Osteocyte (in vitro differentiated cells): Measurements from ENCODE around the gene TRIM25. TPM values are rescaled to one million over a fixed set of nuclear protein-coding genes. Genes with fewer than 3 reads are reported as not detected.

Source experiments
- DNase-seq: peaks from one replicate; pipeline ENCODE4 v3.0.0; 2021; ENCODE audit warnings: mixed read lengths; ENCODE audit not compliant: unreplicated experiment; ENCODE audit errors: extremely low spot score
- H3K27ac Mint-ChIP-seq: one replicate; pipeline ENCODE4 v1.8.0; 2021; ENCODE audit warnings: mild to moderate bottlenecking, mixed read lengths; ENCODE audit not compliant: unreplicated experiment
- H3K27me3 Mint-ChIP-seq: one replicate; pipeline ENCODE4 v1.8.0; 2021; ENCODE audit warnings: mixed read lengths; ENCODE audit not compliant: unreplicated experiment
- H3K36me3 Mint-ChIP-seq: one replicate; pipeline ENCODE4 v1.8.0; 2021; ENCODE audit warnings: mixed read lengths; ENCODE audit not compliant: unreplicated experiment
- H3K4me1 Mint-ChIP-seq: one replicate; pipeline ENCODE4 v1.8.0; 2021; ENCODE audit warnings: mixed read lengths; ENCODE audit not compliant: unreplicated experiment
- H3K4me3 Mint-ChIP-seq: one replicate; pipeline ENCODE4 v1.8.0; 2021; ENCODE audit warnings: mild to moderate bottlenecking, moderate library complexity, mixed read lengths; ENCODE audit not compliant: unreplicated experiment
- H3K9me3 Mint-ChIP-seq: one replicate; pipeline ENCODE4 v1.8.0; 2021; ENCODE audit warnings: mixed read lengths; ENCODE audit not compliant: unreplicated experiment
- CTCF ChIP-seq: fragments of 200-600 bp; sonication (generic); IDR thresholded peaks from 2 replicates; pipeline ENCODE4 v1.5.0; 2021; ENCODE audit warnings: antibody characterized with exemption, mild to moderate bottlenecking, moderate library complexity
- total RNA-seq: library from RNA; stranded (reverse); gene quantifications from 2 replicates; pipeline ENCODE4 v1.2.1, GENCODE V29; 2021

TRIM25 gene
- total RNA-seq, 1 donor from 2014 or later = 28.1 TPM

DNA sequence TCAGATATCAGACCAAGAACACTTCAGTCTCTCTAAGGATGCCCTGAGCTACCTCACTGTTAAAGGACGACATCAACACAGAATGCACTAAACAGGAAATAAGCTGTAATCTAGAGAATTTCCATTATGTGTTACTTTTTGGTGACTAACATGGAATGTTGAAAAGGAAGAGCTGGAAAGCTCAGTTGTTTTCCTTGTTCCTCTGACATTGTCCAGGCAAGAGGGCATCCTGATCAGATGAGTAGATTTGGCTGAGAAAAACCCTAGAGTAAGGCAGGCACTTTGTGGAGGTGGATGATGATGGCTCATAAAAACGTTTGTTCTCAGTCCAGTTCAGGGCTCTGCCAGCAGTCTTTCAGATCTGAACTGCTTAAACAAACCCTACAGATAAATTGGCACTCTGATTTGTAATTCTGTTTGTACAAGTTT lies 45.9 kb downstream of the TRIM25 start:
- H3K4me3 Mint-ChIP-seq = no peak overlapping the region
- H3K36me3 Mint-ChIP-seq = peaks cover 1% of the 10 kb centered on the region
- no peak overlapping the region for H3K27ac Mint-ChIP-seq
- H3K9me3 Mint-ChIP-seq = no peaks in the 10 kb centered on the region
- TF ChIP-seq CTCF = no peak
- no peaks in the 10 kb centered on the region for H3K27me3 Mint-ChIP-seq
- no peak for DNase-seq
- H3K4me1 Mint-ChIP-seq = no peaks in the 10 kb centered on the region

DNA sequence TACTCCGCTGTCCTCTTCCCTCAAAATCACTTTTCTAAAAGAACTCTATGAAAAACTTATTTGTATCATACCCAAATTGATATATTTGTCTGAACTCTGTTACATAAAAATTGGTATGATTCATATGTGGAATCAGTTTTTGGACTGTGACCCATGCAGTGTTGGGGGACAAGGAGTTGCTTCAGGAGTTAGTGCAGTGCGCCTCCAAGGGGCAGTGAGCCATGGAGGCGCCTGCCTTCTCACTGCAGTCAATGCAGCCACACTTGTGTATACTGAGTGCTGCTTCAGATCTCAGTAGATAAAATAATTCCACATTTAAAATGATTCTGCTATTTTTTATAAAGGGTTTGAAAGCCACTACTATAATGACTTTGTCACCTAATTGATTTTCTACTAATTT lies 47.4 kb downstream of the TRIM25 start:
- Mint-ChIP-seq H3K4me1 (no peaks in the 10 kb centered on the region), H3K4me3 (no peak overlapping the region), H3K27me3 (no peaks in the 10 kb centered on the region), H3K36me3 (peaks cover 11% of the 10 kb centered on the region), H3K27ac (no peak overlapping the region), H3K9me3 (no peaks in the 10 kb centered on the region)
- DNase-seq = no peak
- TF ChIP-seq CTCF = no peak

GRCh38 chr17:56866076-56866475 lies 47.8 kb downstream of the TRIM25 start:
- DNase-seq = no peak
- H3K9me3 Mint-ChIP-seq = no peaks in the 10 kb centered on the region
- H3K36me3 Mint-ChIP-seq = peaks cover 11% of the 10 kb centered on the region
- no peak overlapping the region for H3K27ac Mint-ChIP-seq
- H3K4me3 Mint-ChIP-seq = no peak overlapping the region
- TF ChIP-seq CTCF = no peak
- no peaks in the 10 kb centered on the region for H3K27me3 Mint-ChIP-seq
- no peaks in the 10 kb centered on the region for H3K4me1 Mint-ChIP-seq

DNA sequence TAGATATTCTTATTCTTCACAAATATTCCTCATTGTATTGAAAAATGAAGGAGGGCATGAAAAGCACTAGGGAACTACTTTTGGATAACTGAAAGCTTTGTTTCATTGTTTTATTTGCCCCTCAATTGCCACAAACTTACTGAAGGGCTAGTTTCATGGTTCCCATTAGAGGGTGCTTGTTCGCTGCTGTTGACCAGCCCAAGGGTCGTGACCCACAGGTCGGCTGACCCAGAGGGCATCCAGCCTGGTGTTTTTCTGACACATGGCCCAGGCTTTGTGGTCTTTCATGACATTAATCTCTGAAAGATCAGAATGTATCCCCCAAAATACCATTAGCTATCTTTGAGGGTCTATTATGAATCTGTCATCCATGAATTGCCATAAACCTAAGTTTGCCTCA lies 49.9 kb downstream of the TRIM25 start:
- H3K36me3 Mint-ChIP-seq = peaks cover 18% of the 10 kb centered on the region
- DNase-seq = no peak
- H3K4me1 Mint-ChIP-seq = no peaks in the 10 kb centered on the region
- H3K9me3 Mint-ChIP-seq = no peaks in the 10 kb centered on the region
- no peak overlapping the region for H3K4me3 Mint-ChIP-seq
- H3K27ac Mint-ChIP-seq = no peak overlapping the region
- no peaks in the 10 kb centered on the region for H3K27me3 Mint-ChIP-seq
- TF ChIP-seq CTCF = no peak

- no peak for TF ChIP-seq CTCF
- Mint-ChIP-seq H3K4me3 (no peak overlapping the region), H3K4me1 (no peaks in the 10 kb centered on the region), H3K36me3 (peaks cover 28% of the 10 kb centered on the region), H3K27me3 (no peaks in the 10 kb centered on the region), H3K9me3 (no peaks in the 10 kb centered on the region), H3K27ac (no peak overlapping the region)
- DNase-seq = no peak
Measured at GRCh38 chr17:56861899-56862298, 52.0 kb downstream of the TRIM25 start.
